ENCODE results near the gene ZFAND3.

GRCh38 chr6:38063973-38064372 is 244.4 kb downstream of the ZFAND3 start:
- TF ChIP-seq CTCF (conservative IDR thresholded peaks at IDR 0.05; ENCODE audit: low read depth, low read length) (no peak), EZH2 (IDR thresholded peaks at IDR 0.05; ENCODE audit: borderline replicate concordance, low read depth, low read length, poor library complexity, severe bottlenecking) (no peak)
